Rectal smooth muscle tissue (tissue), 1 donor: ENCODE results near the gene IFI30.

ENCODE experiments used
- H3K27ac ChIP-seq: one replicate; pipeline ENCODE4 v1.7.0; 2013; ENCODE audit warnings: low read depth, low read length, inconsistent platforms
- H3K27me3 ChIP-seq: one replicate; pipeline ENCODE4 v1.7.0; 2013; ENCODE audit warnings: low read length; ENCODE audit not compliant: control insufficient read depth, insufficient read depth
- H3K36me3 ChIP-seq: one replicate; pipeline ENCODE4 v1.7.0; 2013; ENCODE audit warnings: low read length; ENCODE audit not compliant: control insufficient read depth, insufficient read depth
- H3K4me1 ChIP-seq: one replicate; pipeline ENCODE4 v1.7.0; 2013; ENCODE audit warnings: low read length; ENCODE audit not compliant: control insufficient read depth, insufficient read depth
- H3K4me3 ChIP-seq: one replicate; pipeline ENCODE4 v1.7.0; 2013; ENCODE audit warnings: low read length
- H3K9ac ChIP-seq: one replicate; pipeline ENCODE4 v1.7.0; 2013; ENCODE audit warnings: low read length

Gene IFI30

GRCh38 chr19:18216789-18217188, 43.2 kb downstream of the IFI30 start:
- Histone ChIP-seq H3K4me1 (no peaks in the 10 kb centered on the region), H3K9ac (no peak overlapping the region), H3K36me3 (no peaks in the 10 kb centered on the region), H3K27ac (no peak overlapping the region), H3K4me3 (no peak overlapping the region), H3K27me3 (peaks cover 4% of the 10 kb centered on the region)

DNA sequence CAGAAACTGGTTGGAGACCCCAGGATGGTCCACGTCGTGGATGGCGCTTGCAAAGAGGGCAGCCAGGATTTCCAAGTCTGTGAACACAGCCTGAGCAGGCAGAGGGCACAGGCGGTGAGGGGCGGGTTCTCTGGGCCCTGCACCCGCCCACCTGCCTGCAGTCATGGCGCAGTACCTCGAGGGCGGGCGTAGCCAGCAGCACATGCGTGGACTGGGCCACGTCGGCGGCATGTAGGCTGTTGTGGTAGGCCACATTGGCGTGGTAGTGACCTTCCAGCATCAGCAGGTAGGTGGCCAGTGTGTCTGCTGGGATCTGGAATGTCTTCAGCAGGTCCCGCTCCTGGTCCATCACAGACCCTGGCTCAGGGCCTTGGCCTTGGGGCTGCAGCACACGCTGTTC, 44.5 kb downstream of the IFI30 start:
- Histone ChIP-seq H3K27me3 (peaks cover 4% of the 10 kb centered on the region), H3K4me3 (no peak overlapping the region), H3K4me1 (no peaks in the 10 kb centered on the region), H3K27ac (no peak overlapping the region), H3K9ac (no peak overlapping the region), H3K36me3 (no peaks in the 10 kb centered on the region)

GRCh38 chr19:18218600-18218999, 45.0 kb downstream of the IFI30 start:
- Histone ChIP-seq H3K27me3 (peaks cover 4% of the 10 kb centered on the region), H3K9ac (no peak overlapping the region), H3K36me3 (no peaks in the 10 kb centered on the region), H3K4me3 (no peak overlapping the region), H3K27ac (no peak overlapping the region), H3K4me1 (no peaks in the 10 kb centered on the region)

GRCh38 chr19:18219911-18220631, 46.5 kb downstream of the IFI30 start:
- H3K27me3 ChIP-seq, result peaks cover 6% of the 10 kb centered on the region

GRCh38 chr19:18220632-18221275, 47.1 kb downstream of the IFI30 start:
- Histone ChIP-seq H3K27me3 (peaks cover 8% of the 10 kb centered on the region), H3K4me1 (peaks cover 3% of the 10 kb centered on the region), H3K9ac (no peak overlapping the region), H3K27ac (no peak overlapping the region), H3K4me3 (no peak overlapping the region), H3K36me3 (no peaks in the 10 kb centered on the region)

More at GRCh38 chr19:18219911-18220631, 46.5 kb downstream of the IFI30 start:
- Histone ChIP-seq H3K4me1 (peaks cover 3% of the 10 kb centered on the region), H3K27ac (no peak overlapping the region), H3K9ac (no peak overlapping the region), H3K4me3 (no peak overlapping the region), H3K36me3 (no peaks in the 10 kb centered on the region)

DNA sequence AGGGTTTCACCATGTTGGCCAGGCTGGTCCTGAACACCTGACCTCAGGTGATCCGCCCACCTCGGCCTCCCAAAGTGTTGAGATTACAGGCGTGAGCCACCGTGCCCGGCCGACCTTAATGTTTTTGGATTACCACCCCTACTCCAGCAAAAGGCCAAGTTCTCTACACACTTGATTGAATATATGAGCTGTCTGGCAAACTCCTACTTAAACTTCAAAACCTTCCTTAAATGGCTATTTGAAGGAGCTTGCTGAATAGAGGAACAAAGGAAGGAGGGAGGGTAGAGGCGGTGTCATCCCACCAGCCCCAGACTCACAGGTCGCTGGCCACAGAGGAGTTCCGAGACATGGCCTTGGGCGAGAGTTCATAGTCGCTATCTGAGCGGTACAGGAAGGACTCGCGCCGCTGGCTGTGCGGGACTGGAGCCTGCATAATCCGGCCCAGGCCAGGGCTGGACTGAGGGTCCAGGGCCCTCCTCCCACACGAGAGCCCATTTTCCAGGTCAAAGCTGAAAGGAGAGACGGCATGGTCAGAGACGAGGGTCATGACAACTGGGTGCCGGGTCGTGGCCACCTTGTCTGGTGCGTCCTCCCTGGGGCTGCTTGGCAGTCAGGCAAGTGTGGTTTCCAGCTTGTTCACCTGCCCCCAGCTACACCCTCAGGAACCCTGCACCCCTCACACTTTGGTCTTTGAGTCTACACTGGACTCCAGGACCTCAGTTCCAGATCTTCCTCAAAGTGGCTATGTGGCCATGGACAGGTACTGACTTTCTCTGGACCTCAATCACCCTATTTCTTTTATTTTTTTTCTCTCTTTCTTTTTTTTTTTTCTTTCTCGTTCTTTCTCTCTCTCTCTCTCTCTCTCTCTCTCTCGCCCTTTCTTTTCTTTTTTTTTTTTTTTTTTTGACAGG, 48.5 kb downstream of the IFI30 start:
- H3K4me1 ChIP-seq, result peaks cover 4% of the 10 kb centered on the region
- H3K4me3 ChIP-seq, result no peak overlapping the region
- no peak overlapping the region for H3K27ac ChIP-seq
- no peaks in the 10 kb centered on the region for H3K36me3 ChIP-seq
- no peak overlapping the region for H3K9ac ChIP-seq
- H3K27me3 ChIP-seq, result peaks cover 14% of the 10 kb centered on the region

DNA sequence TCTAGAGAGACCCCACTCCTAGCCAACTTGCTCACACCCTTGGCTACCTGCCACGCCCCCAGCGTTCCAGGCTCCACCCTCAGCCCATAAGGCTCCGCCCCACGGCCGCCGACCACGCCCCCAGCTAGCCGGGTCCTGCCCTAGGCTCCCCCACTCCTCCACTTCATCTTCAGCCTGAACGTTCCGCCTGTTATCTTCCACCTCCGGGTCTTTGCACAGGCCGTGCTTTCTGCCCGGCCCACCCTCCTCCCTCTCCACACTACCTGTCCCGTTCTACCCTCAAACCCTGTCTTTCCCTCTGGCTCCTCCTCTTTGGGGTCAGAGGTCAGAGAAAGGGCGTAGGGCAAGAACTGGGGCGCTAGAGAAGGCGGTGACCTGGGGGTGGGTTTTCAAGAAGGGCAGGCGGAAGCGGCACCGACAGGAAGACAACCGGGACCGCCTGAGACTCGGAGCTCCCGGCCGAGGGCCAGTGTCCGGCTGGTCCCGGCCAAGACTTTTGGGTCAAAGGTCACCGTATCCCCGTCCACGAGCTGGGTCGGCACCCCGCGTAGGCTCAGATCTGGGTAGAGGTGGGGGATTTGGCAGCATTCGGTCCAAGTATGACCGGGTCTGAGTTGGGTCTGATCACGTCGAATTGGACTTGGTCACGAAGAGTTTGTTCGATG, 50.4 kb downstream of the IFI30 start:
- Histone ChIP-seq H3K4me3 (peak overlapping the region; percentile 64), H3K4me1 (peaks cover 5% of the 10 kb centered on the region), H3K36me3 (no peaks in the 10 kb centered on the region), H3K27ac (no peak overlapping the region), H3K9ac (no peak overlapping the region), H3K27me3 (peaks cover 16% of the 10 kb centered on the region)

DNA sequence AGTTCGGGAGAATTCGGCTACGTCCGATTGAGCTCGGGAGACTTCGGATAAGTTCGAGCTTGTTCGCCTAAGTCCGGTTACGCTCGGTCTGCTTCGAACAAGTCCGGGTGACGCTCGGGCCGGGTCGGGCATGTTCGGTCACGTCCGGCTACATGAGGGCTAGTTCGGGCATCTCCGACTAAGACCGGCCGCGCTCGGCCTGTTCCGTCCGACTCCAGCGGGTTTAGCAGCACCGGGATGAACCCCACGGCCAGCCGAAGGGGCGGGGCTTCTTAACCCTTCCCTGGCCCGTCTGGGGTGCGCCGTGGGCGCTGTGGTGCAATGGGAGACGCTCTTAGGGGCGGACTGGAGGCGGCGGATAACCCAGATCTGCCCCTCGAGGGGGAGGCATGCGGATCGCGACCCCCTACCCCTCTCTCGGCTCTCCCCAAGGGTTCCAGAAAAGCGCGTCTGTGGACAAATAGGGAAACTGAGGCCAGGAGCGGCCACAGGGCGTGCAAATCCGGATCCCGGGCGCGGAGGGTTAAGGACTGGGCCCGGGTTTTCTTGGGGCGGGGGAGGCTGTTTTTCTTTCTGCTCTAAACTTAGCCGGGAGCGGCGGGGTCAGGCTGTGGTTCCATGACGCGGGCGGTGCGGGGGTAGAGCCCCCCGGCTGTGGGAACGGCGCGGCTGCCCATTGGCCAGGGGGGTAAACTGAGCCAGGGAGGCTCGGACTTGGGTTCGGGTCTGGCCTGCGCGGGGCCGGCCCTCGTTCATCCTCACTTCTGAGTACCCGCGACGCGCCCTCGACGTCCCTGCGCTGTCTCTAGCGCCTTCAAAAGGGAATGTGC, 51.1 kb downstream of the IFI30 start:
- peak overlapping the region; percentile 16 for H3K27ac ChIP-seq
- no peaks in the 10 kb centered on the region for H3K36me3 ChIP-seq
- no peak overlapping the region for H3K9ac ChIP-seq
- peaks cover 16% of the 10 kb centered on the region for H3K27me3 ChIP-seq
- peak overlapping the region; percentile 64 for H3K4me3 ChIP-seq
- H3K4me1 ChIP-seq, result peaks cover 5% of the 10 kb centered on the region

- H3K4me3 ChIP-seq, result no peak overlapping the region
Measured at GRCh38 chr19:18225355-18225701, 51.7 kb downstream of the IFI30 start.

DNA sequence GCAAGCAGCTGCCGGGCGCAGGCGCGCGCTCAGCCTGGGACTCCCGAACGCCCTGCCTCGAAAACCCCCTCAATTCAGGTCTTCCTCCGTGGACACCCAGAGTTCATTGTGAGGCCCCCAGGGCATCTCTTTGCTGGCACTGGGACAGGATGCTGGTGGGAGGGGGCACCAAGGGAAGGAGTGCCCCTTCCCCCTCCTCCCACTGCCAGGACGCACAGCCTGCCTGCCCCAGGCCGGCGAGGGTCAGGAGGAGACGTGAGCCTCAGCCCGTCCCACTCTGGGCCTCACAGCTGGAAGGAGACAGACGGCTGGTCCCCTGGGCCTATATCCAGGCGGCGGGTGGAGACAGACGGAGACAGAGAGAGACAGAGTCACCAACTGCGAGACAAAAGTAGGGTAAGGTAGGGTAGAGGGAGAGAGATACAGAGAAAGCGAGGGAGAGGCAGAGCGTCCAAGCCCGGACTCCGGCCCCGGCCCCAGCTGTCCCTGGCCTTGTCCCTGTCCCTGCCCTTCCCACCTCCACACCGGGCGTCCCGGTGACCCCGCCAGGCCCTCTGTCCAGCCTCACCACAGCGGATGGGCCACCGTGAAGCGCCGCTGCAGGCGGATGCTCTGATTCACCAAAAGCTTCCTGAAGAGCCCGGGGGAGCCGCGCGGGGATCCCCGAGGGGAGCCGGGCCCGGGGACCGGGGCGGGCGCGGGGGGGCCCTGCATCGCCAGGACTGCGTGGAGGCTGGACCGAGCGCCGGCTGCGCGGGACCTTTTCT, 52.3 kb downstream of the IFI30 start, which contains the start of gene PDE4C:
Gene PDE4C, minus strand, starts transcription at position 737 of the 767 bp plus-strand sequence. Its CDS starts 23 bp downstream, at position 714.
- Histone ChIP-seq H3K36me3 (no peaks in the 10 kb centered on the region), H3K9ac (no peak within 1 kb of the TSS), H3K4me1 (peaks cover 5% of the 10 kb centered on the region), H3K27ac (peak within 1 kb of the TSS; percentile 16), H3K27me3 (peaks cover 19% of the 10 kb centered on the region), H3K4me3 (no peak within 1 kb of the TSS)

More at GRCh38 chr19:18225355-18225701, 51.7 kb downstream of the IFI30 start:
- H3K36me3 ChIP-seq, result no peaks in the 10 kb centered on the region
- peak overlapping the region; percentile 16 for H3K27ac ChIP-seq
- no peak overlapping the region for H3K9ac ChIP-seq
- peaks cover 5% of the 10 kb centered on the region for H3K4me1 ChIP-seq
- H3K27me3 ChIP-seq, result peaks cover 16% of the 10 kb centered on the region
